Measurements from ENCODE around the gene YTHDF2. TPM values are rescaled to one million over a fixed set of nuclear protein-coding genes. Genes with fewer than 3 reads are reported as not detected.
A peak's percentile ranks its signal among the peaks of the same experiment; 100 is the strongest.

YTHDF2 gene
- total and polyA plus RNA-seq, 9 of the 15 experiments (the other 6 are each of a cell fraction or from before 2014, with no cell fraction given): 41.0 to 111 (median 83.3) TPM

GRCh38 chr1:28736450-28737306 is at the start of gene YTHDF2 (continued):
- TF ChIP-seq ZNF197 (CRISPR knock-in tag; IDR thresholded peaks at IDR 0.05; ENCODE audit: low read depth) (peak; percentile 66; the same call in 1 of the 2 replicates), CREB3 (tag; conservative IDR thresholded peaks at IDR 0.05; ENCODE audit: low read depth) (0 out of 2 replicates have a peak, but pooled peaks have one; percentile 11), CBFB (CRISPR knock-in tag; IDR thresholded peaks at IDR 0.05) (no peak), TAF9B (IDR thresholded peaks at IDR 0.05; ENCODE audit: partially characterized antibody) (peak; percentile 85), CTBP1 (IDR thresholded peaks at IDR 0.05; ENCODE audit: borderline replicate concordance) (peak; percentile 98), XRCC4 (IDR thresholded peaks at IDR 0.05; ENCODE audit: extremely low read depth, insufficient read depth, insufficient read length) (no peak), MITF (IDR thresholded peaks at IDR 0.05) (no peak), AFF4 (CRISPR knock-in tag; IDR thresholded peaks at IDR 0.05) (peak; percentile 98), IRF1 (CRISPR knock-in tag; IDR thresholded peaks at IDR 0.05; ENCODE audit: borderline replicate concordance) (peak; percentile 81), HINFP (tag; conservative IDR thresholded peaks at IDR 0.05; ENCODE audit: low read depth) (peak; percentile 94), SUPT5H (IDR thresholded peaks at IDR 0.05) (peak; percentile 88), MAX (CRISPR knock-in tag; IDR thresholded peaks at IDR 0.05) (peak; percentile 94), RBM25 (IDR thresholded peaks at IDR 0.05; ENCODE audit: low read depth, low read length, severe bottlenecking) (peak; percentile 98), CGGBP1 (CRISPR knock-in tag; IDR thresholded peaks at IDR 0.05) (peak; percentile 15)
